Measurements from ENCODE around the gene ZNF888. TPM values are rescaled to one million over a fixed set of nuclear protein-coding genes. Genes with fewer than 3 reads are reported as not detected.

ZNF888 gene
- total and polyA plus RNA-seq, 2 donors (not counting 1 experiment from before 2014, with no cell fraction given): 2.7 to 15.6 TPM

DNA sequence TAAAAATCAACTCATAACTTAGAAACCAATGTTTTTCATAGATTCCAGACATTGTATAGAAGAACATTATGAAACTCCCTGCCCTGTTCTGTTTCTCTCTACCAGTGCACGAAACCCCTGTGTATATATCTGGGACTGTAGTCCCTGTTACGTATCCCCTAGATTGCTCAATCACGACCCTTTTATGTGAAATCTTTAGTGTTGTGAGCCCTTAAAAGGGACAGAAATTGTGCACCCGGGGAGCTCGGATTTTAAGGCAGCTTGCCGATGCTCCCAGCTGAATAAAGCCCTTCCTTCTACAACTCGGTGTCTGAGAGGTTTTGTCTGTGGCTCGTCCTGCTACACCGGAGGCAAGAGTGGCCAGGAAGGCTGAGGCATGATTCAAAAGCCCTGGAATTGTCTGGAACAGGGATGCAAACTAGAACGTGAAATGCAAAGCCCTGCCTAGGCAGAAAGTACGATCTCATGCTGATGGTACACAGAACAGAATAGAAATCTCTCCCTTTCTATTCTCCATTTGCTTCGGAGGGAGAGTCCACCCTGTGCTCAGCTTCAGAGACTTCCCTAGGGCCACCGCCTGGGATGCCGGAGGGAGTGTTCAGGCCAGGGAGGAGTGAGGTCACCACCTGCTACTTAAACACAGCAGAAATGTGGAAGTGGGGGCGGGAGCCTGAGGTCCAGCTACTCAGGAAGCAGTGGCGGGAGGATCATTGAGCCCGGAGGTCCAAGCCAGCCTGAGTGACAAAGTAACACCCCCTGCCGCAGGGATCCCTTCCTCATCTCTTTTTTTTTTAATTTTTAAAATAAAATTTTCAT is 758 bp upstream of the ZNF888 start:
- H3K4me2 ChIP-seq (replicated peaks; ENCODE audit: low read depth, low read length, poor library complexity, severe bottlenecking): peak overlapping the region; percentile 93
- H3K4me1 Mint-ChIP-seq: peaks cover 28% of the 10 kb centered on the region
- H3K27ac Mint-ChIP-seq: peak overlapping the region; percentile 93
- peaks cover 1 to 8% of the 10 kb centered on the region in 2 experiments for H3K36me3 ChIP-seq (replicated peaks in 1 of 2; ENCODE audit: control extremely low read depth in 1 of 2, control insufficient read depth in 1 of 2, extremely low read depth in 1 of 2, insufficient read depth in 2 of 2, low read length in 1 of 2)
- intact Hi-C loops (cut with micrococcal nuclease): loop anchor here (2.0 kb wide), 4 partner anchors 19 to 179 kb away; partner anchors contain the start of genes ZNF160, ZNF320 and ZNF816
- POLR2A ChIA-PET: interaction anchor here (0.6 kb wide), 1 partner anchor 137 kb away, joined by 4 read pairs; no protein-coding TSS in a partner anchor
- peaks cover 5% of the 10 kb centered on the region for H3K79me2 ChIP-seq (ENCODE audit: control insufficient read depth, insufficient read depth, low read length)
- peaks cover 0 to 6% (median 0%) of the 10 kb centered on the region in 3 donors for H3K9me3 ChIP-seq (ENCODE audit: control extremely low read depth in 1 of 3, control insufficient read depth in 2 of 3, insufficient read depth in 1 of 3, low read length in 2 of 3)
- no peaks in the 10 kb centered on the region for H3K27me3 ChIP-seq (replicated peaks in 1 of 4; ENCODE audit: control extremely low read depth in 1 of 4, control insufficient read depth in 3 of 4, insufficient read depth in 4 of 4, low read length in 3 of 4)
- WGBS (ENCODE audit: insufficient coverage): 89% methylated on average over 9 of the region's 18 CpGs
- no peaks in the 10 kb centered on the region for H4K20me1 ChIP-seq (ENCODE audit: control insufficient read depth, insufficient read depth, low read length, poor library complexity, severe bottlenecking)
- TF ChIP-seq, protein P1, sequence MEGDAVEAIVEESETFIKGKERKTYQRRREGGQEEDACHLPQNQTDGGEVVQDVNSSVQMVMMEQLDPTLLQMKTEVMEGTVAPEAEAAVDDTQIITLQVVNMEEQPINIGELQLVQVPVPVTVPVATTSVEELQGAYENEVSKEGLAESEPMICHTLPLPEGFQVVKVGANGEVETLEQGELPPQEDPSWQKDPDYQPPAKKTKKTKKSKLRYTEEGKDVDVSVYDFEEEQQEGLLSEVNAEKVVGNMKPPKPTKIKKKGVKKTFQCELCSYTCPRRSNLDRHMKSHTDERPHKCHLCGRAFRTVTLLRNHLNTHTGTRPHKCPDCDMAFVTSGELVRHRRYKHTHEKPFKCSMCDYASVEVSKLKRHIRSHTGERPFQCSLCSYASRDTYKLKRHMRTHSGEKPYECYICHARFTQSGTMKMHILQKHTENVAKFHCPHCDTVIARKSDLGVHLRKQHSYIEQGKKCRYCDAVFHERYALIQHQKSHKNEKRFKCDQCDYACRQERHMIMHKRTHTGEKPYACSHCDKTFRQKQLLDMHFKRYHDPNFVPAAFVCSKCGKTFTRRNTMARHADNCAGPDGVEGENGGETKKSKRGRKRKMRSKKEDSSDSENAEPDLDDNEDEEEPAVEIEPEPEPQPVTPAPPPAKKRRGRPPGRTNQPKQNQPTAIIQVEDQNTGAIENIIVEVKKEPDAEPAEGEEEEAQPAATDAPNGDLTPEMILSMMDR (IDR thresholded peaks at IDR 0.05): no peak
- TF ChIP-seq EZH2 (IDR thresholded peaks at IDR 0.05; ENCODE audit: borderline replicate concordance, insufficient read depth, low read depth, low read length, poor library complexity, severe bottlenecking): no peak
- H3K4me3 Mint-ChIP-seq: peak overlapping the region; percentile 97
- no peaks in the 10 kb centered on the region for H3K27me3 Mint-ChIP-seq
- DNase-seq (no peak), ATAC-seq (ENCODE audit: low read depth) (no peak)
- CTCF ChIA-PET: interaction anchor here (0.7 kb wide), 1 partner anchor 1623 kb away, joined by 3 read pairs; no protein-coding TSS in a partner anchor
- peak overlapping the region; percentile 94 for H3K9ac ChIP-seq (ENCODE audit: low read length)
- H3K9me3 Mint-ChIP-seq (ENCODE audit: insufficient read depth): no peaks in the 10 kb centered on the region
- peak overlapping the region; percentile 47 to 97 (median 87) for H3K4me3 ChIP-seq (ENCODE audit: control extremely low read depth in 1 of 5, extremely low read depth in 1 of 5, insufficient read depth in 1 of 5, low read depth in 2 of 5, low read length in 4 of 5)
- peak overlapping the region in 1 of 2 donors; percentile 54 for H3K27ac ChIP-seq (ENCODE audit: low read length in 2 of 2)
- peaks cover 11 to 18% of the 10 kb centered on the region in 2 donors for H3K4me1 ChIP-seq (ENCODE audit: control insufficient read depth in 2 of 2, insufficient read depth in 2 of 2, low read length in 2 of 2)
- H2AFZ ChIP-seq (ENCODE audit: insufficient read depth, low read depth, low read length, poor library complexity, severe bottlenecking): peak overlapping the region; percentile 95

DNA sequence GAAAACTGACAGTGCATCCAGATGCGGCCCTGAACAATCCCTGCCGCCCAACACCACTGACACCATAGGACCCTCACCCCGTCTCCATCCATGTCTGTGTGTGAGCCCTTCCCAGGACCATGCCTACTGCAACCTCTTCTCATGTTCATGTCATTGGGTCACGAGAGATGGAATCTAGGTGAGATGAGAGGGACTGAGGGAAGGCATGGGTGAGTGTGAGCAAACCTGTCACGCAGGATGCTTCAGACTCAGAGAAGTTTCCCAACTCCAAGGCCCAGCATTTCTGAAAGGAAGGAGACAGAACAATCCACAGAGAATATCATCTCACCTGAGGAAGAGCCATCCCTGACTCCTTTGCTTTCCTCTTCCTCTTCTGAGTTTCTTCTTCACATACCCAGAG is 5.7 kb downstream of the ZNF888 start:
- Histone ChIP-seq H3K9me3 (ENCODE audit: control extremely low read depth in 1 of 3, control insufficient read depth in 2 of 3, insufficient read depth in 1 of 3, low read length in 2 of 3) (peaks cover 0 to 2% (median 0%) of the 10 kb centered on the region in 3 donors), H3K4me2 (replicated peaks; ENCODE audit: low read depth, low read length, poor library complexity, severe bottlenecking) (no peak overlapping the region), H3K4me3 (ENCODE audit: control extremely low read depth in 1 of 5, extremely low read depth in 1 of 5, insufficient read depth in 1 of 5, low read depth in 2 of 5, low read length in 4 of 5) (no peak overlapping the region), H3K36me3 (replicated peaks in 1 of 2; ENCODE audit: control extremely low read depth in 1 of 2, control insufficient read depth in 1 of 2, extremely low read depth in 1 of 2, insufficient read depth in 2 of 2, low read length in 1 of 2) (peaks cover 0 to 23% of the 10 kb centered on the region in 2 experiments), H3K27me3 (replicated peaks in 1 of 4; ENCODE audit: control extremely low read depth in 1 of 4, control insufficient read depth in 3 of 4, insufficient read depth in 4 of 4, low read length in 3 of 4) (no peaks in the 10 kb centered on the region), H2AFZ (ENCODE audit: insufficient read depth, low read depth, low read length, poor library complexity, severe bottlenecking) (no peak overlapping the region), H3K79me2 (ENCODE audit: control insufficient read depth, insufficient read depth, low read length) (peaks cover 5% of the 10 kb centered on the region), H3K9ac (ENCODE audit: low read length) (no peak overlapping the region), H4K20me1 (ENCODE audit: control insufficient read depth, insufficient read depth, low read length, poor library complexity, severe bottlenecking) (no peaks in the 10 kb centered on the region), H3K27ac (ENCODE audit: low read length in 2 of 2) (no peak overlapping the region), H3K4me1 (ENCODE audit: control insufficient read depth in 2 of 2, insufficient read depth in 2 of 2, low read length in 2 of 2) (peaks cover 4% of the 10 kb centered on the region in 2 donors)
- no peak overlapping the region for H3K27ac Mint-ChIP-seq
- intact Hi-C loops (cut with micrococcal nuclease): no loop called here
- DNase-seq: no peak
- no peak for ATAC-seq (ENCODE audit: low read depth)
- ChIA-PET CTCF (no interaction called here), POLR2A (no interaction called here)
- no peaks in the 10 kb centered on the region for H3K27me3 Mint-ChIP-seq
- no peak for TF ChIP-seq EZH2 (IDR thresholded peaks at IDR 0.05; ENCODE audit: borderline replicate concordance, insufficient read depth, low read depth, low read length, poor library complexity, severe bottlenecking)
- TF ChIP-seq, protein P1 (IDR thresholded peaks at IDR 0.05): no peak
- no peaks in the 10 kb centered on the region for H3K9me3 Mint-ChIP-seq (ENCODE audit: insufficient read depth)
- no peak overlapping the region for H3K4me3 Mint-ChIP-seq
- H3K4me1 Mint-ChIP-seq: peaks cover 14% of the 10 kb centered on the region
- WGBS (ENCODE audit: insufficient coverage): 100% methylated on average over 1 of the region's 5 CpGs

Measured in B cell (primary cell).